Glomerular endothelial cell (primary cell): Measurements from ENCODE around the gene EFL1. TPM values are rescaled to one million over a fixed set of nuclear protein-coding genes. Genes with fewer than 3 reads are reported as not detected.

Source experiments
- DNase-seq: peaks from one replicate; pipeline ENCODE4 v3.0.0-alpha.2; 2011; ENCODE audit warnings: low read depth, low spot score; ENCODE audit errors: extremely low read depth
- total RNA-seq: library from RNA; depleted of rRNA; stranded (reverse); fragments of >200 nt; gene quantifications from 2 replicates; pipeline ENCODE4 v1.2.3, GENCODE V29; 2015

EFL1 gene
- total RNA-seq, 1 donor from 2014 or later, result 16.0 TPM

- DNase-seq, result no peak
These were observed 134.0 kb downstream of the EFL1 start for GRCh38 chr15:82128401-82129148.

GRCh38 chr15:82127581-82127980 lies 135.0 kb downstream of the EFL1 start:
- DNase-seq, result no peak

GRCh38 chr15:82126346-82126745 lies 136.2 kb downstream of the EFL1 start:
- no peak for DNase-seq

GRCh38 chr15:82124331-82125263 lies 137.9 kb downstream of the EFL1 start:
- DNase-seq, result no peak

GRCh38 chr15:82122746-82123400 lies 139.7 kb downstream of the EFL1 start:
- DNase-seq, result no peak

- DNase-seq, result no peak
These were observed 144.5 kb downstream of the EFL1 start for GRCh38 chr15:82118040-82118439.

GRCh38 chr15:82117296-82117695 lies 145.2 kb downstream of the EFL1 start:
- no peak for DNase-seq

GRCh38 chr15:82114660-82115059 lies 147.9 kb downstream of the EFL1 start:
- DNase-seq, result no peak

- no peak for DNase-seq
These were observed 149.3 kb downstream of the EFL1 start for GRCh38 chr15:82113106-82113715.

GRCh38 chr15:82111918-82112317 lies 150.6 kb downstream of the EFL1 start:
- no peak for DNase-seq

- no peak for DNase-seq
These were observed 152.4 kb downstream of the EFL1 start for GRCh38 chr15:82110144-82110543.

GRCh38 chr15:82108489-82109078 lies 153.9 kb downstream of the EFL1 start:
- no peak for DNase-seq

- no peak for DNase-seq
These were observed 155.9 kb downstream of the EFL1 start for GRCh38 chr15:82106679-82107078.

- no peak for DNase-seq
These were observed 156.9 kb downstream of the EFL1 start for GRCh38 chr15:82105451-82106215.

GRCh38 chr15:82103468-82103867 lies 159.1 kb downstream of the EFL1 start:
- no peak for DNase-seq

- no peak for DNase-seq
These were observed 162.2 kb downstream of the EFL1 start for GRCh38 chr15:82100111-82100929.

GRCh38 chr15:82098674-82099073 lies 163.9 kb downstream of the EFL1 start:
- no peak for DNase-seq

GRCh38 chr15:82095803-82096202 lies 166.7 kb downstream of the EFL1 start:
- DNase-seq, result no peak

- DNase-seq, result peak; percentile 34
These were observed 168.7 kb downstream of the EFL1 start for GRCh38 chr15:82093774-82094211.
